Fibroblast of skin of right biceps (primary cell): ENCODE data around the gene STAM2.
"Not testable (repeated sequence)": the region's sequence is repeated elsewhere in the genome, so short reads cannot be mapped to it uniquely, and the experiment has no call there.

Source experiments
- DNase-seq: peaks from one replicate; pipeline ENCODE4 v3.0.0-alpha.2; 2013

Gene STAM2

GRCh38 chr2:152171718-152172117 lies 3.8 kb downstream of the STAM2 start:
- DNase-seq = no peak

GRCh38 chr2:152169158-152169557 lies 6.4 kb downstream of the STAM2 start:
- not testable (repeated sequence) for DNase-seq

GRCh38 chr2:152167470-152167869 lies 8.1 kb downstream of the STAM2 start:
- not testable (repeated sequence) for DNase-seq

DNA sequence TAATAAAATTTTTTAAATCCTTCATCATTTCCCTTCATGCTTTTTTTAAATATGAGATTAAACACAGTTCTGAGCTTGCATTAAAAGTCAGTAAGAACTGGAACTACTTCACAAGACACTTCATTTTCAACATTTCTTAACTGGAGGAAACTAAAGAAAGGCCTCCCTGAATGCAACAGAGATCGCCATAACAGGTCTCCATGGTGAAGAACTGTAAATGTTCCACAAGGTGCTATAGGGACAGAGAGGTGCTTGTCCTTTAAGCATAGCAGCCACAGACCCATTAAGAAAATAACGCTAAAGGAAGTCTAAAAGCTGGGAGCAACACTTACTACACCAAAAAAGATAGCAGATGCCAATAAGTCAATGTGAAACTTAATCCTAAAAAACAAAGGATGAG lies 8.5 kb downstream of the STAM2 start:
- DNase-seq = no peak

DNA sequence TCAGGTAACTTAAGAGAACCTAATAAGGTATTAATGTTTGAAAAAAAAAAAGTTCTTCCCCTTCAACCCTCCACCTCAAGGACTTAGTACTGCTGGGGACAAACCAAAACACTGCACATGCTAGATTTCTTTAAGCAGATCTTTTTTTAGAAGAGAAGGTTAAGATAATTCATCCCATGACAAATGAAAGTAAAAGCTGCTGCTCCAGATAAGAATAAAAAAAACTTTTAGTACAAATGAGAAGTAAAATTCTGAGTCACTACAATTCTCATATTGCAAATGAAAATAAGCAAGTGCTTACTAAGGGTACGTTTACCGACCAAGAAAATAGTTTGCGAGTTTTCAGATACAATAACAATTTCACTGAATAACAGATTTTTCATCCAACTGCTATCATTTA lies 8.9 kb downstream of the STAM2 start:
- no peak for DNase-seq

- no peak for DNase-seq
These were observed 9.8 kb downstream of the STAM2 start for GRCh38 chr2:152165780-152166179.

DNA sequence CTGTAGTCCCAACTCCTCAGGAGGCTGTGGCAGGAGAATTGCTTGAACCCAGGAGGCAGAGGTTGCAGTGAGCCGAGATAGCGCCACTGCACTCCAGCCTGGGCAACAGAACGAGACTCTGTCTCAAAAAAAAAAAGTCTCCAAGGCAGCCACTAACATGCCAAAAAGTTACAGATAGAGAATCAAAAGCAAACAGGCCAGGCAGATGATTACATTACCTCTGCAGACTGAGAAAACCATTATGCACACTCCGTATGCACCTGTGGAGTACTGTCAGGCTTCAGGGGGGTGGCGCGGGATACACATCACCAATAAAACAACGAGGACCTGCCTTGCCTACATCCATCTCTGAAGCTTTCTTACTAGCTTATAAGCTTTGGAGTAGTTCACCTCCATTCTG lies 10.3 kb downstream of the STAM2 start:
- DNase-seq = no peak

DNA sequence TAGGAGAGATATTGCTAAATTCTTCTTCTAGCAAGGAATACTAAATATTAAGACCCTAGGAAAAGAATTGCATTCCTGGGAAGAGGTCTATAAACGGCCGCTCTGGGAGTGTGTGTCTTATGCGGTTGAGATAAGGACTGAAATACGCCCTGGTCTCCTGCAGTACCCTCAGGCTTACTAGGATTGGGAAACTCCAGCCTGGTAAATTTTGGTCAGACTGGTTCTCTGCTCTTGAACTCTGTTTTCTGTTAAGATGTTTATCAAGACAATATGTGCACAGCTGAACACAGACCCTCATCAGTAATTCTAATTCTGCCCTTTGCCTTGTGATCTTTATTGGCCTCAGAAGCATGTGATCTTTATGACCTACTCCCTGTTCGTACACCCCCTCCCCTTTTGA lies 11.9 kb downstream of the STAM2 start:
- not testable (repeated sequence) for DNase-seq

- no peak for DNase-seq
These were observed 13.4 kb downstream of the STAM2 start for GRCh38 chr2:152162141-152162540.

DNA sequence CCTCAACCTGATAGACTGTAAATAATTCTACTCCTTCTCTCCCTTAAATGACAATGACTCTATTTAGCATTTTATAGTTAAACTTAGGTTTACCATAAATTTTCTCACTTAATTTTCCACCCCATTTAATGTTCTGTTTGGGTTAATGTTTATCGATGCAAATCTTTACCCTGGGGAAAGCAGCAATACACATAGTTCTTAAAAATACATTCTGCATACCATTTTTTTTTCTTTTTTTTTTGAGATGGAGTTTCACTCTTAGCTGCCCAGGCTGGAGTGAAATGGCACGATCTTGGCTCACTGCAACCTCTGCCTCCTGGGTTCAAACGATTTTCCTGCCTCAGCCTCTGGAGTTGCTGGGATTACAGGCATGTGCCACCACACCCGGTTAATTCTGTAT lies 14.0 kb downstream of the STAM2 start:
- DNase-seq = no peak

DNA sequence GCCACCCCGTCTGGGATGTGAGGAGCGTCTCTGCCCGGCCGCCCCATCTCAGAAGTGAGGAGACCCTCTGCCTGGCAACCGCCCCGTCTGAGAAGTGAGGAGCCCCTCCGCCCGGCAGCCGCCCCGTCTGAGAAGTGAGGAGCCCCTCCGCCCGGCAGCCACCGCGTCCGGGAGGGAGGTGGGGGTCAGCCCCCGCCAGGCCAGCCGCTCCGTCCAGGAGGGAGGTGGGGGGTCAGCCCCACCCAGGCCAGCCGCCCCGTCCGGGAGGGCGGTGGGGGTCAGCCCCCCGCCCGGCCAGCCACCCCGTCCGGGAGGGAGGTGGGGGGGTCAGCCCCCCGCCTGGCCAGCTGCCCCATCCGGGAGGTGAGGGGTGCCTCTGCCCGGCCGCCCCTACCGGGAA lies 15.2 kb downstream of the STAM2 start:
- DNase-seq = not testable (repeated sequence)

GRCh38 chr2:152157253-152157652 lies 18.3 kb downstream of the STAM2 start:
- no peak for DNase-seq

- no peak for DNase-seq
These were observed 20.4 kb downstream of the STAM2 start for GRCh38 chr2:152155209-152155608.

DNA sequence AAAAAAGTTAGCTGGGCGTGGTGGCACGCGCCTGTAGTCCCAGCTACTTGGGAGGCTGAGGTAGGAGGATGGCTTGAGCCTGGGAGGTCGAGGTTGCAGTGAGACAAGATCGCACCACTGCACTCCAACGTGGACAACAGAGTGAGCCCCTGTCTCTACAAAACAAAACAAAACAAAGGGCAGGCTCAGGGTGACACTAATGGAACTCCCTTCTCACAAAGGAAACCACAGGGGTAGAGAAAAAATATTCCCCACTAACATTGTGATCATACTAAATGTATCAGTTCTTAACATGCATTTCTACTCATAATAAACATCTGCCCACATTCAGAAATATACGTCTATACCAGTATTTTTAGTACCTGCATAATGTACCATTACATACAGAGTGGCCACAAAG lies 21.1 kb downstream of the STAM2 start:
- DNase-seq = no peak

DNA sequence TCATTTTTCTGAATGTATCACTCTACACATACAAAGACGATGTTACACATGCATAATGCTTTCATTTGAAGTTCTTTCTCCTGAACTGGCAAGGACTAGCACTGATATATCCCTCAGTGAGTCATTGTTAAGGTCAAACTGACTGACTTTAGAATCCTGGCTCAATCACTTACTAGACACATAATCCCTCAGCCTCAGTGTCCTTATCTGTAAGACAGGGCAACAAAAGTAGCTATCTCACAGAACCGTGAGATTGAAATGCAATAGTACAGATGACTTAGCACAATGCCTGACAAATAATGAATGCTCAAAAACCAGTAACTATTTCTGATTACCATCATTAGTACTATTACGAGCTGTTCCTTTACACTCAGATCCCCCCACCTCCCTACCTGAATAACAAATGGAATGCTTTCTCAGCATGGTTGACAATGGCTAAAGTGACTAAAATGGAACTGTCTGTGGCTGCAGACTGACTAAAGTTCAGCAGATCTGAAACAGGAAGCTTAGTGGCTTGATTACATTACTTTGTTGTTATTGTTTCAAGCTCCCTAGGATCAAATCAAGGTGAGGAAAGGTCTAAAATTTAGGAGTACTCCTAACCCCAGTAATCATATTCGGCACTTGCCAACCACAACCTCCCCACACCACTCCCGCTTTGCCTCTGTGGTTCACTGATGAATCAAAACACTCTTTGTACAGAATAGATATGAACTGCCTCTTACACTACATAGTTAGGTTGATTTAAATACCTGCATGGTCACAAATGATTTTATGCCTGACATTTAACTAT lies 40.9 kb downstream of the STAM2 start:
- DNase-seq = peak; percentile 11

- no peak for DNase-seq
These were observed 43.3 kb downstream of the STAM2 start for GRCh38 chr2:152132306-152132705.

DNA sequence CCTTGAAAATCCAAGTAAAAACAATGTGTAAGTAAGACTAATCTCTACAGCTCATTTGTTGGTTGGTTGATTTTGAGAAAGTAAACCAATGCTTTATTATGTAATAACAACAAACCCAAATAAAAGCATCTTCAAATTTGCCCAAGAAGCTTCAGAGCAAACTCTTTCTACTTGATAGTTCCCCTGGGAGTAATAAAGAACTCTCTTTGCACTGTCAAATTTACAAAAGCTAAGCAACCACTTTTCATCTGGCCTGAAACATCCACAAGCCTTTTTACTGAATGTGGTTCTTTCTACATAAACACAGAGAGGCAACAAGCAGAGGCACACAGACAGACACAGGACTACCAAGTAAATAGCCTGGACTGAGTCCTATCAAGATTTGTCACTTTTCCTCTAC lies 47.9 kb downstream of the STAM2 start:
- DNase-seq = no peak

DNA sequence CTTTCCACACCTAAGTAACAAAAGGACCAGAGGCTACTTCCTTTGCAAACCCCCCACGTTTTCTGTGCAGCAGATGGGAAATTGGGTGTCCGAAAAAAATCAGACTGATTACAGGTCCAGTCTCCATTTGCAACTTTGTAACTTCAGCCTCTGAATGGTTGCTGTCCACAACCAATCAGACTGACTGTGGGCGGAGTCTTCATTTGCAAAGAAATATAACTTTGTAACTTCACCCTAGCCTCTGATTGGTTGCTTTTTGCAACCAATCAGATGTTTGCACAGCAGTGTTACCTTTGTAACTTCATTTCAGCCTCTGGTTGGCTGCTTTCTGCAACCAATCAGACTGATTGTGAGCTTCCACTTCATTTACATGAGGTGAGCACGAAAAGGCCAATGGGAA lies 48.9 kb downstream of the STAM2 start:
- no peak for DNase-seq

GRCh38 chr2:152122161-152122560 lies 53.4 kb downstream of the STAM2 start:
- no peak for DNase-seq

DNA sequence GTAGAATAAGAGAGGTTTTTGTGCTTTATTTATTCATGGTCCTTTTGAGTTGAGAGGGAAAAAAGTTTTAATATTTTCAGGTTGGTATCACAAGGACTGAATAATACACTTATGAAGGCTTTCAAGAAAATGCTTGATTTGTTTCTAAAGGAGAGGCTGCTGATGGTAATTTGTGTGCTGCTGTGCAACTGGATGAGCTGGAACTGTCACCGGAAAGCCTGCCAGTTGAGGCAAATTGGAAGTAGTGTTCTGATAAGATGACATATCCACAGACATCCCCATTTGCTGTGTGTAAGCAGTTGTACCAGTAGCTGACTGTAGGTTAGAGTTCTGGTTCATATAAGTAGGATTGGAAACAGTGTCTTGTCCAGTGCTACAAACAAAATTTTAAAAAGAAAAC lies 55.1 kb downstream of the STAM2 start:
- DNase-seq = no peak

DNA sequence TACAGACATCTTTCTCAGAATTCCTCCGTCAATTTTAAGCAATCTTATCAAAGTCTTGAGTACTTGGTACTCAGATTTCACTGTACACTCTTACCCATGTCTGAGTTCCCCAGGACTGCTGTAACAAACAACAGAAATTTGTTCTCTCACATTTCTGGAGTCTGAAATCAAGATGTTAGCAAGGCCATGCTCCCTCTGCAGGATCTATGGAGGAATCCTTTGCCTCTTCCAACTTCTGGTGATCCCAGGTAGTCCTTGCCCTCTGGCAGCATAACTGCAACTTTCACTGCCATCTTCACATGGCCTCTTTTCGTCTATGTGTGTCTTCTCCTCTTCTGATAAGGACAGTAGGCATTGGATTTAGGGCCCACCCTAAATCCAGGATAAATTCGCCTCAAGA lies 59.6 kb downstream of the STAM2 start:
- DNase-seq = no peak

DNA sequence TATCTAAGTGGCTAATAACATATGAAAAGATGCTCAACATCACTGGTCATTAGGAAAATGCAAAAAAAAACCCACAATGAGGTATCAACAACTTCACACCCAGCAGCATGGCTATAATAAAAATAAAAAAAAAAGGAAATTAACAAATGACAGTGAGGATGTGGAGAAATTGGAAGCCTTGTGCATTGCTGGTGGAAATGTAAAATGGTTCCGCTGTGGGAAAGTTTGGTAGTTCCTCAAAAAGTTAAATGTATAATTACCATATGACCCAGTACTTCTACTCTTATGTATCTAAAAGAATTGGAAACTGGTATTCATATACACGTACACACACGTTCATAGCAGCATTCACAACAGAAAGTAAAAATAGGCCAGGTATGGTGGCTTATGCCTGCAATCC lies 61.2 kb downstream of the STAM2 start:
- DNase-seq = no peak

DNA sequence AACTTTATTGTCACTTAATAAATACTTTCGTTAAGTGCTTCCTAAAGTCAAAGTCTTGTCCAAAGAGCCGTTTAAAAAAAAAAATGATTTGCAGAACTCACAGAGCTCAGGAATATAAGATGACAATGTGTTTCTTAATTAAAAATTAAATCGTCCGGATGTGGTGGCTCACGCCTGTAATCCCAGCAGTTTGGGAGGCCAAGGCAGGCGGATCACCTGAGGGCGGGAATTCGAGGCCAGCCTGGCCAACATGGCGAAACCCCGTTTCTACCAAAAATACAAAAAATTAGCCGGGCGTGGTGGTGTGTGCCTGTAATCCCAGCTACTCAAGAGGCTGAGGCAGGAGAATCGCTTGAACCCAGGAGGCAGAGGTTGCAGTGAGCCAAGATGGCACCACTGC lies 68.4 kb downstream of the STAM2 start:
- DNase-seq = not testable (repeated sequence)

DNA sequence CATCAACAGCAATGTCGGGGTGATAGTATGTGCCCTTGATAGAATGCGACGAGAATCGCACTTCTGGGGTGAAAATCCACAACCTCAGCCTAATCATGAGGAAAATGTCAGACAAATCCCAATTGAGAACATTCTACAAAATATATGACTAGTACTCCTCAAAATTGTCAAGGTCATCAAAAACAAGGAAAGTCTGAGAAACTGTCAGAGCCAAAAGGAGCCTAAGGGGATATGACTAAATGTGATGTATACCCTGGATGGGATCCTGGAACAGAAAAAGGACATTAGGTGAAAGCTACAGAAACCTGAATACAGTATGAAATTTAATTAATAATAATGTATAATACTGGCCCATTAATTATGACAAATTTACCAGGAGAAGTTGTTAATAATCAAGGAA lies 69.1 kb downstream of the STAM2 start:
- DNase-seq = no peak

- no peak for DNase-seq
These were observed 72.3 kb downstream of the STAM2 start for GRCh38 chr2:152103271-152103670.
